Effector memory CD4-positive, alpha-beta T cell (primary cell): Measurements from ENCODE around the gene NAT14.
A peak's percentile ranks its signal among the peaks of the same experiment; 100 is the strongest.

Experiments used
- DNase-seq, 3 donors: peaks; one replicate each; pipeline ENCODE4 v3.0.0-alpha.2; 2020
- H3K27ac ChIP-seq: 2 replicates; pipeline ENCODE4 v1.7.0; 2013; ENCODE audit warnings: mild to moderate bottlenecking, low read length, moderate library complexity; ENCODE audit not compliant: insufficient read depth, poor library complexity, severe bottlenecking
- H3K27me3 ChIP-seq: replicated peaks from 2 replicates; pipeline ENCODE4 v1.7.0; 2013; ENCODE audit warnings: mild to moderate bottlenecking, low read length; ENCODE audit not compliant: insufficient read depth, control insufficient read depth, poor library complexity, severe bottlenecking
- H3K36me3 ChIP-seq: 2 replicates; pipeline ENCODE4 v1.7.0; 2013; ENCODE audit warnings: mild to moderate bottlenecking, low read length, moderate library complexity; ENCODE audit not compliant: control insufficient read depth, insufficient read depth
- H3K4me1 ChIP-seq: 2 replicates; pipeline ENCODE4 v1.7.0; 2013; ENCODE audit warnings: low read length, mild to moderate bottlenecking; ENCODE audit not compliant: control insufficient read depth, insufficient read depth, poor library complexity, severe bottlenecking
- H3K4me3 ChIP-seq: 2 replicates; pipeline ENCODE4 v1.7.0; 2013; ENCODE audit warnings: low read length, low read depth, mild to moderate bottlenecking; ENCODE audit not compliant: insufficient read depth, poor library complexity, severe bottlenecking
- H3K9me3 ChIP-seq: 2 replicates; pipeline ENCODE4 v1.7.0; 2013; ENCODE audit warnings: mild to moderate bottlenecking, low read length, moderate library complexity; ENCODE audit not compliant: control insufficient read depth

The NAT14 gene

DNA sequence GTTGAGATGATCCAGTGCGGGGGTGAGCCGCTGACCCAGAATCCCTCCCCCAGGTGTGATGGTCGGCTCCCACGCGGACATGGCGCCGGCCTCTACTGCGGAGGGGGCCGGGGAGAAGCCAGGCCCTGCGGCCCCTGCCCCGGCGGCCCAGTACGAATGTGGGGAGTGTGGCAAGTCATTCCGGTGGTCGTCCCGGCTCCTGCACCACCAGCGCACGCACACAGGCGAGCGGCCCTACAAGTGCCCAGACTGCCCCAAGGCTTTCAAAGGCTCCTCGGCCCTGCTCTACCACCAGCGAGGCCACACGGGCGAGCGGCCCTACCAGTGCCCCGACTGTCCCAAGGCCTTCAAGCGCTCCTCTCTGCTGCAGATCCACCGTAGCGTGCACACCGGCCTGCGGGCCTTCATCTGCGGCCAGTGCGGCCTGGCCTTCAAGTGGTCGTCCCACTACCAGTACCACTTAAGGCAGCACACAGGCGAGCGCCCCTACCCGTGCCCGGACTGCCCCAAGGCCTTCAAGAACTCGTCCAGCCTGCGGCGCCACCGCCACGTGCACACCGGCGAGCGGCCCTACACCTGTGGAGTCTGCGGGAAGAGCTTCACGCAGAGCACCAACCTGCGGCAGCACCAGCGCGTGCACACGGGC is 3.7 kb upstream of the NAT14 start:
- H3K36me3 ChIP-seq = peaks cover 19% of the 10 kb centered on the region
- H3K4me3 ChIP-seq = no peak overlapping the region
- no peak overlapping the region for H3K27ac ChIP-seq
- peaks cover 27% of the 10 kb centered on the region for H3K4me1 ChIP-seq
- H3K27me3 ChIP-seq = no peaks in the 10 kb centered on the region
- DNase-seq = no peak
- no peaks in the 10 kb centered on the region for H3K9me3 ChIP-seq

GRCh38 chr19:55481794-55482155 is 3.2 kb upstream of the NAT14 start:
- Histone ChIP-seq H3K9me3 (no peaks in the 10 kb centered on the region), H3K27ac (no peak overlapping the region), H3K27me3 (no peaks in the 10 kb centered on the region), H3K4me1 (peaks cover 27% of the 10 kb centered on the region), H3K36me3 (peaks cover 19% of the 10 kb centered on the region), H3K4me3 (no peak overlapping the region)
- DNase-seq = no peak

GRCh38 chr19:55482156-55482961 is 2.6 kb upstream of the NAT14 start:
- no peaks in the 10 kb centered on the region for H3K9me3 ChIP-seq
- peaks cover 19% of the 10 kb centered on the region for H3K36me3 ChIP-seq
- DNase-seq = no peak
- H3K4me1 ChIP-seq = peaks cover 22% of the 10 kb centered on the region
- H3K27ac ChIP-seq = no peak overlapping the region
- H3K4me3 ChIP-seq = no peak overlapping the region
- no peaks in the 10 kb centered on the region for H3K27me3 ChIP-seq

DNA sequence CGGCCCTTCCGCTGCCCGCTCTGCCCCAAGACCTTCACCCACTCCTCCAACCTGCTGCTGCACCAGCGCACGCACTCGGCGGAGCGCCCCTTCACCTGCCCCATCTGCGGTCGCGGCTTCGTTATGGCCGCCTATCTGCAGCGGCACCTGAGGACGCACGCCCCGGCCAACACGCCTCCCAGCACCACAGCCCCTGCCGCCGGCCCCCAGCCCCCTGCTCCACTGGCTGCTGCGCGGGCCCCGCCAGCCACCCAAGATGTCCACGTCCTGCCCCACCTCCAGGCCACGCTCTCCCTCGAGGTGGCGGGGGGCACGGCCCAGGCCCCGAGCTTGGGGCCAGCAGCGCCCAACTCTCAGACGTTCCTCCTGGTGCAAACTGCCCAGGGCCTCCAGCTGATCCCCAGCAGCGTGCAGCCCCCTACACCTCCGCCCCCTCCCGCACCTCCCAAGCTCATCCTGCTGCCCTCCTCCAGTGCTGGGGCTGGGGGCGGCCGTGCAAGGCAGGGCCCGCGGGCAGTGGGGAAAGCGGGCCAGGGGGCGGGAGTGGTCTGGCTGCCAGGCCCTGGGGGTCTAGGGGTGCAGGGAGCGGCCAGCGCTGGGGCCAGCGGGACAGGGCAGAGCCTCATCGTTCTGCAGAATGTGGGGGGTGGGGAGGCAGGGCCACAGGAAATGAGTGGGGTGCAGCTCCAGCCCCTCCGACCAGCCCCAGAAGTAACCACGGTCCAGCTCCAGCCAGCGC is 1.9 kb upstream of the NAT14 start:
- Histone ChIP-seq H3K4me3 (no peak overlapping the region), H3K27ac (no peak overlapping the region), H3K4me1 (peaks cover 19% of the 10 kb centered on the region), H3K36me3 (peaks cover 19% of the 10 kb centered on the region), H3K9me3 (no peaks in the 10 kb centered on the region), H3K27me3 (no peaks in the 10 kb centered on the region)
- no peak for DNase-seq

- H3K4me1 ChIP-seq = peaks cover 19% of the 10 kb centered on the region
- H3K27ac ChIP-seq = peak overlapping the region; percentile 58
- H3K27me3 ChIP-seq = no peaks in the 10 kb centered on the region
- no peak for DNase-seq
- peak overlapping the region; percentile 75 for H3K4me3 ChIP-seq
- no peaks in the 10 kb centered on the region for H3K9me3 ChIP-seq
- H3K36me3 ChIP-seq = peaks cover 19% of the 10 kb centered on the region
These were observed 1.0 kb upstream of the NAT14 start for GRCh38 chr19:55483706-55484592.

GRCh38 chr19:55485439-55486011 is 537 bp downstream of the NAT14 start:
- Histone ChIP-seq H3K4me3 (peak overlapping the region; percentile 75), H3K36me3 (peaks cover 19% of the 10 kb centered on the region), H3K9me3 (no peaks in the 10 kb centered on the region), H3K4me1 (peaks cover 19% of the 10 kb centered on the region), H3K27me3 (no peaks in the 10 kb centered on the region), H3K27ac (peak overlapping the region; percentile 58)
- DNase-seq = no peak

DNA sequence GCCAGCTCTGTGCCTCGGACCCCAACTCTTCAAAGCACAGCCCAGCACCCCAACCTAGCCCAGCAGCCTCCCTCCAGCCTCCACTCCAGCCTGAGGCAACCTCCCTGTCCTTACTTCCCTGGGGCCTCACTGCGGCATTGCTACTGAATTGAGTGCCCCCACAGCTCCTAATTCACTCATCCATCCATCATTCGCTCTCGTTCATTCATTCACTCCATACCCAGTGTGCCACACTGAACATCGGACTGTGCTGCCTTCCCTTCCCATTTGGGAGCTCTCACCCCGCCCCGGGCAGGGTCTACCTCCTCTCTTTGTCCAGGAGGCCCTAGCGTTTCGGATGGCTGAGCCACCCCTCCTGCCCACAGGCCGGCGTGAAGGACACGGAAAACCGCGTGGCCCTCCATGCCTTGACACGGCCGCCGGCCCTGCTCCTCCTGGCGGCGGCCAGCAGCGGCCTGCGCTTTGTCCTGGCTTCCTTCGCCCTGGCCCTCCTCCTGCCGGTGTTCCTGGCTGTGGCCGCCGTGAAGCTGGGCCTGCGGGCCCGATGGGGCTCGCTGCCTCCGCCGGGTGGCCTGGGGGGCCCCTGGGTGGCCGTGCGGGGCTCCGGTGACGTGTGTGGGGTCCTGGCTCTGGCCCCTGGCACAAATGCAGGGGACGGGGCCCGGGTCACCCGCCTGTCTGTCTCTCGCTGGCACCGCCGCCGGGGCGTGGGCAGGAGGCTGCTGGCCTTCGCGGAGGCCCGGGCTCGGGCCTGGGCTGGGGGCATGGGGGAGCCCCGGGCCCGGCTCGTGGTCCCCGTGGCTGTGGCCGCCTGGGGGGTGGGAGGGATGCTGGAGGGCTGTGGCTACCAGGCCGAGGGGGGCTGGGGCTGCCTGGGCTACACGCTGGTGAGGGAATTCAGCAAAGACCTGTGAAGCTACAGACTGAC is 1.3 kb downstream of the NAT14 start:
- H3K36me3 ChIP-seq = peaks cover 13% of the 10 kb centered on the region
- H3K4me3 ChIP-seq = no peak overlapping the region
- no peak overlapping the region for H3K27ac ChIP-seq
- no peaks in the 10 kb centered on the region for H3K9me3 ChIP-seq
- H3K27me3 ChIP-seq = no peaks in the 10 kb centered on the region
- H3K4me1 ChIP-seq = peaks cover 19% of the 10 kb centered on the region
- no peak for DNase-seq

DNA sequence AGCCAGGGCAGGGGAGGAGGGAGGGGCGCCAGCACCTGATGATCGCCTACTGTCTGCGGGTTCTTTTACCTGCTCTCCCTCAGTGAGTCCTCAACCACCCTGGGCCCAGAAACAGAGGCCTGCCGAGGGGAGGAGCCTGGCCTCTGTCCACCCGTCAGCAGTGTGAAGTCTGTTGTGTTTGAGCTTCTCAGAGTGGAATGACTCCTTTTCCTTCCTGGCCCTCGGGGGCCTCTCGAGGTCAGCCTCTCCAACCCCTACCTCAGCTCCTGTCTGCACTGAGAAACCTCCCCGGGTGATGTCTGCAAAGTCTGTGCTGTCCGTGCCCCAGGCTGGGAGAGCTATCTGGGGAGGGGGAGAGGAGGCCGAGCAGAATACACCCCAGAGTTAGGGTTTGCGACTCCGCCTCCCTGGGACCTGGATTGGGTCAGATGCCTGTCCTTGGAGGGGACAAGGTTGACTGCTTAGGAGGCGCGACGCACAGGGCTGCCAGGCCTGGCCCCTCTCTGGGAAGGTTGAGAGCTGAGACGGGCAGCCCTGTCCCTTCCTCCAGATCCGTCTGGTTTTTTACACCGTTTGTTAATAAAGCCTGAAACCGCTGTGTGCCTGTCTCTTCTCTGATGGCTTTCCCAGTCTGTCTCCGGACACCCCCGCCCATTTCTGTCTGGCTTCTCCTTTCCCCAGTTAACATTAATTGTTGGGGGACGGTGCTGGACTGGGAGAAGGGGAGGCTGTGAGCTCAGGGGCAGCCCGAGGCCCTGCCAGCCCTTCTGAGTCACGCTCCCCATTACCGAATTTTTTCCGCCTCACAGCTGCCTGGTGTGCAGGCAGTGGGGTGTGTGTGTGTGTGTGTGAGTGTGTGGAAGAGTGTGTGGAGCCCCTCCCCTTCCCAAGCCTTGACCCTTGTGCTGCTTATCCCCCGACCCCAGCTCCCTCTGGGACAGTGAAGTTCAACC is 2.3 kb downstream of the NAT14 start:
- peaks cover 19% of the 10 kb centered on the region for H3K4me1 ChIP-seq
- H3K27ac ChIP-seq = no peak overlapping the region
- H3K27me3 ChIP-seq = no peaks in the 10 kb centered on the region
- DNase-seq = no peak
- peaks cover 11% of the 10 kb centered on the region for H3K36me3 ChIP-seq
- no peak overlapping the region for H3K4me3 ChIP-seq
- H3K9me3 ChIP-seq = no peaks in the 10 kb centered on the region
